Epithelial cell of prostate (primary cell): ENCODE results near the gene TMEM63B.
"Not testable (repeated sequence)": the region's sequence is repeated elsewhere in the genome, so short reads cannot be mapped to it uniquely, and the experiment has no call there.

Experiments used
- DNase-seq: peaks from one replicate; pipeline ENCODE4 v3.0.0-alpha.2; 2011; ENCODE audit warnings: low read depth, low spot score
- H3K27ac ChIP-seq: fragments of 450-650 bp; 2 replicates; pipeline ENCODE4 v1.5.1; 2017; ENCODE audit warnings: mild to moderate bottlenecking

TMEM63B gene

GRCh38 chr6:44093750-44094402 is 33.5 kb upstream of the TMEM63B start:
- H3K27ac ChIP-seq: no peak overlapping the region
- no peak for DNase-seq

- DNase-seq: no peak
- H3K27ac ChIP-seq: no peak overlapping the region
Measured at GRCh38 chr6:44094403-44095242, 32.7 kb upstream of the TMEM63B start.

GRCh38 chr6:44095243-44095623 is 32.1 kb upstream of the TMEM63B start:
- not testable (repeated sequence) for DNase-seq, H3K27ac ChIP-seq

GRCh38 chr6:44096612-44097011 is 30.7 kb upstream of the TMEM63B start:
- no peak overlapping the region for H3K27ac ChIP-seq
- DNase-seq: no peak

- DNase-seq: no peak
- no peak overlapping the region for H3K27ac ChIP-seq
Measured at GRCh38 chr6:44097782-44098317, 29.5 kb upstream of the TMEM63B start.

GRCh38 chr6:44099192-44099591 is 28.2 kb upstream of the TMEM63B start:
- no peak for DNase-seq
- H3K27ac ChIP-seq: no peak overlapping the region

- no peak overlapping the region for H3K27ac ChIP-seq
- DNase-seq: no peak
Measured at GRCh38 chr6:44100088-44100550, 27.2 kb upstream of the TMEM63B start.

- DNase-seq: no peak
- no peak overlapping the region for H3K27ac ChIP-seq
Measured at GRCh38 chr6:44101832-44102231, 25.5 kb upstream of the TMEM63B start.

GRCh38 chr6:44102527-44102926 is 24.8 kb upstream of the TMEM63B start:
- DNase-seq: no peak
- no peak overlapping the region for H3K27ac ChIP-seq

GRCh38 chr6:44104481-44105021 is 22.8 kb upstream of the TMEM63B start:
- H3K27ac ChIP-seq: no peak overlapping the region
- no peak for DNase-seq

- no peak overlapping the region for H3K27ac ChIP-seq
- no peak for DNase-seq
Measured at GRCh38 chr6:44105146-44105545, 22.2 kb upstream of the TMEM63B start.

- H3K27ac ChIP-seq: no peak overlapping the region
- DNase-seq: no peak
Measured at GRCh38 chr6:44105993-44106740, 21.2 kb upstream of the TMEM63B start.

GRCh38 chr6:44107017-44107416 is 20.3 kb upstream of the TMEM63B start:
- DNase-seq: no peak
- no peak overlapping the region for H3K27ac ChIP-seq

- no peak for DNase-seq
- H3K27ac ChIP-seq: no peak overlapping the region
Measured at GRCh38 chr6:44108471-44108870, 18.9 kb upstream of the TMEM63B start.

- H3K27ac ChIP-seq: no peak overlapping the region
- no peak for DNase-seq
Measured at GRCh38 chr6:44109212-44109611, 18.1 kb upstream of the TMEM63B start.

- DNase-seq: no peak
- peak overlapping the region; percentile 4 for H3K27ac ChIP-seq
Measured at GRCh38 chr6:44110005-44110676, 17.2 kb upstream of the TMEM63B start.

- H3K27ac ChIP-seq: peak overlapping the region; percentile 98
- no peak for DNase-seq
Measured at GRCh38 chr6:44110966-44111365, 16.4 kb upstream of the TMEM63B start.

GRCh38 chr6:44111434-44112417 is 15.6 kb upstream of the TMEM63B start:
- peak overlapping the region; percentile 98 for H3K27ac ChIP-seq
- no peak for DNase-seq

GRCh38 chr6:44113414-44113813 is 13.9 kb upstream of the TMEM63B start:
- DNase-seq: no peak
- peak overlapping the region; percentile 98 for H3K27ac ChIP-seq
